ENCODE data around the gene NME7.

- TF ChIP-seq POLR2A (IDR thresholded peaks at IDR 0.05) = no peak
- TF ChIP-seq CTCF (IDR thresholded peaks at IDR 0.05) = no peak
- no peak for TF ChIP-seq POLR2AphosphoS5 (IDR thresholded peaks at IDR 0.05; ENCODE audit: insufficient read depth in 1 of 2, low read depth in 1 of 2)
Measured at GRCh38 chr1:169108863-169109560, 258.6 kb downstream of the NME7 start.

All from vagina (tissue), 2 donors.